HFF-Myc (cell line): ENCODE results near the gene UBTD1.

Experiments
- DNase-seq: peaks from one replicate; pipeline ENCODE4 v3.0.0-alpha.2; 2011; ENCODE audit warnings: low read depth; ENCODE audit errors: extremely low read depth
- H3K4me3 ChIP-seq: replicated peaks from 2 replicates; pipeline ENCODE4 v1.5.1; 2011; ENCODE audit warnings: low read depth, mild to moderate bottlenecking, control low read depth, low read length
- CTCF ChIP-seq: IDR thresholded peaks from 2 replicates; pipeline ENCODE4 v1.5.1; 2012; ENCODE audit warnings: mild to moderate bottlenecking, low read depth, low read length, control low read depth; ENCODE audit errors: missing control alignments

UBTD1 gene

GRCh38 chr10:97494863-97495506 is 3.7 kb upstream of the UBTD1 start:
- no peak overlapping the region for H3K4me3 ChIP-seq
- DNase-seq: no peak
- no peak for TF ChIP-seq CTCF

GRCh38 chr10:97497572-97498075 is 1.1 kb upstream of the UBTD1 start:
- DNase-seq: no peak
- peak overlapping the region; percentile 95 for H3K4me3 ChIP-seq
- no peak for TF ChIP-seq CTCF

DNA sequence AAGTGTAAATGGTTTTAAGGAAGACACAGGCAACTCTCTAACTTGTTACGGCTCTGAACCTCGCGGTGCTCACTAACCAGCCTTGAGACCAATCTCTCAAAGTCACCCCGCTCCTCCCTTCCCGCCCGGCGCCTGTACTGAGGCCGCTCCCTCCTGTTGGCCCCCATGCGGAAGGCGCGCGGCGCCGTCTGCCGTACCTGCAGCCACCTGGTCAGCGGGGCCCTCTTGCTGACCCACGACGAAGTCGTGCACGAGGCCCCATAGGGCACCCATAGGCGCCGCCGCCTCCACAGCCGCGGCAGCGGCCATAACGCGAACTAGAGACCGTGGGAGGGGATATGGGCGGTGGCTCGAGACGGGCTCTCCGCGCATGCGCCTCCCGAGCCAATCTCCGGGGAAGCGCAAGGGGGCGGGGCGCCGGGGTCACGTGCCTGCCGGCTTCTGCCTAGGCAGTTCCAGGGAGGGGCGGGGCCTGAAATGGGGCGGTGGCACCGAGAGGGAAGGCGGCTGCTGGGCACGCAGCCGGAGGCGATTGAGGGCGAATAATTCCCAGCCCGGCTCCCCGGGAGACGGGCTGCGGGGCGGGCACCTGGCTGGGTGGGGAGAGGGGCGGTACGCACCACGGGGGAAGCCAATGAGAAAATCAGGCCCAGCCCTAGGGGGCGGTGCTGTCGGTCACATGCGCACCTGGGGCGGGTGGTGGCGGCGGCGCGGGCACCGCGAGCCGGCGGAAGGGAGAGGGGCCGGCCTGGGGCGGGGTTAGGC is 466 bp upstream of the UBTD1 start, which contains the start of gene MMS19:
MMS19 (minus strand) TSS at position 347 of the 765 bp plus-strand sequence; CDS start at position 309, 38 bp downstream.
- TF ChIP-seq CTCF: no peak
- peak within 1 kb of the TSS; percentile 95 for H3K4me3 ChIP-seq
- DNase-seq: peak; percentile 82

- no peak for DNase-seq
- no peak for TF ChIP-seq CTCF
Measured at GRCh38 chr10:97499561-97500296, 1.0 kb downstream of the UBTD1 start.

GRCh38 chr10:97500297-97500575 is 1.5 kb downstream of the UBTD1 start:
- peak overlapping the region; percentile 95 for H3K4me3 ChIP-seq
- TF ChIP-seq CTCF: no peak
- no peak for DNase-seq

More at GRCh38 chr10:97499561-97500296, 1.0 kb downstream of the UBTD1 start:
- peak overlapping the region; percentile 95 for H3K4me3 ChIP-seq

DNA sequence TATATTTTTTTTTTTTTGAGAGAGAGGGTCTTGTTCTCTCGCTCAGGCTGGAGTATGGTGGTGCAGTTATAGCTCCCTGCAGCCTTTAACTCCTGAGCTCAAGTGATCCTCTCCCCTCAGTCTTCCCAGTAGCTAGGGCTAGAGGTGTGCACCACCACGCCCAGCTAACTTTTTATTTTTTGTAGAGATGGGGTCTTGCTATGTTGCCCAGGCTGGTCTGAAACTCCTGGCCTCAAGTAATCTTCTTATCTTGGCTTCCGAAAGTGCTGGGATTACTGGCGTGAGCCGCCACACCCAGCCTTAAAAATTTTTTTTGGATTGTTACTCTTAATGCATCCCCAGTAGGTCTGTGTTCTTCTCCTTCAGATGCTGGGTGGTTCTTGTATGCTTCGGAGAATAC is 4.2 kb downstream of the UBTD1 start:
- H3K4me3 ChIP-seq: no peak overlapping the region
- DNase-seq: no peak
- TF ChIP-seq CTCF: no peak
